Glutamatergic neuron (in vitro differentiated cells): ENCODE results near the gene PKD2. TPM values are rescaled to one million over a fixed set of nuclear protein-coding genes. Genes with fewer than 3 reads are reported as not detected.
A peak's percentile ranks its signal among the peaks of the same experiment; 100 is the strongest.

Experiments
- DNase-seq: peaks from one replicate; pipeline ENCODE4 v3.0.0; 2022
- H3K27ac Mint-ChIP-seq: one replicate; pipeline ENCODE4 v1.8.0; 2020; ENCODE audit warnings: mild to moderate bottlenecking, mixed read lengths, inconsistent platforms; ENCODE audit not compliant: unreplicated experiment
- H3K27me3 Mint-ChIP-seq: one replicate; pipeline ENCODE4 v1.8.0; 2020; ENCODE audit warnings: mild to moderate bottlenecking, moderate library complexity, mixed read lengths, inconsistent platforms; ENCODE audit not compliant: unreplicated experiment
- H3K36me3 Mint-ChIP-seq: one replicate; pipeline ENCODE4 v1.8.0; 2020; ENCODE audit warnings: mild to moderate bottlenecking, mixed read lengths, inconsistent platforms; ENCODE audit not compliant: unreplicated experiment
- H3K4me1 Mint-ChIP-seq: one replicate; pipeline ENCODE4 v1.8.0; 2020; ENCODE audit warnings: mild to moderate bottlenecking, low read depth, mixed read lengths, inconsistent platforms; ENCODE audit not compliant: unreplicated experiment
- H3K4me3 Mint-ChIP-seq: one replicate; pipeline ENCODE4 v1.8.0; 2020; ENCODE audit warnings: mild to moderate bottlenecking, mixed read lengths, inconsistent platforms; ENCODE audit not compliant: unreplicated experiment
- H3K9me3 Mint-ChIP-seq: one replicate; pipeline ENCODE4 v1.8.0; 2020; ENCODE audit warnings: mild to moderate bottlenecking, moderate library complexity, mixed read lengths, inconsistent platforms; ENCODE audit not compliant: unreplicated experiment
- CTCF ChIP-seq: fragments of 200-600 bp; sonication (generic); IDR thresholded peaks from one replicate; pipeline ENCODE4 v1.5.0; 2021; ENCODE audit not compliant: partially characterized antibody, unreplicated experiment
- total RNA-seq: library from RNA; stranded (reverse); fragmentation: NEBNext Ultra II Directional; extraction: Animal tissue kit (Norgen Biotek cat#: 25700); gene quantifications from one replicate; pipeline ENCODE4 v1.2.1, GENCODE V29; 2021; ENCODE audit not compliant: unreplicated experiment

PKD2 gene
- total RNA-seq, 1 donor from 2014 or later = 20.7 TPM

- DNase-seq = peak; percentile 76
- H3K4me1 Mint-ChIP-seq = peaks cover 11% of the 10 kb centered on the region
- H3K36me3 Mint-ChIP-seq = peaks cover 7% of the 10 kb centered on the region
- H3K27ac Mint-ChIP-seq = peak overlapping the region; percentile 91
- H3K9me3 Mint-ChIP-seq = peaks cover 14% of the 10 kb centered on the region
- no peak for TF ChIP-seq CTCF
- H3K27me3 Mint-ChIP-seq = peaks cover 10% of the 10 kb centered on the region
- peak overlapping the region; percentile 91 for H3K4me3 Mint-ChIP-seq
Measured at GRCh38 chr4:88008122-88008742, 797 bp downstream of the PKD2 start.

- Mint-ChIP-seq H3K4me1 (peaks cover 11% of the 10 kb centered on the region), H3K4me3 (peak overlapping the region; percentile 91), H3K9me3 (peaks cover 14% of the 10 kb centered on the region), H3K27me3 (peaks cover 10% of the 10 kb centered on the region), H3K36me3 (peaks cover 7% of the 10 kb centered on the region), H3K27ac (peak overlapping the region; percentile 91)
- no peak for TF ChIP-seq CTCF
- no peak for DNase-seq
Measured at GRCh38 chr4:88008743-88009171, 1.3 kb downstream of the PKD2 start.

GRCh38 chr4:88009871-88010270 is 2.4 kb downstream of the PKD2 start:
- H3K27me3 Mint-ChIP-seq = peaks cover 10% of the 10 kb centered on the region
- peaks cover 14% of the 10 kb centered on the region for H3K4me1 Mint-ChIP-seq
- TF ChIP-seq CTCF = no peak
- peaks cover 7% of the 10 kb centered on the region for H3K36me3 Mint-ChIP-seq
- no peak for DNase-seq
- no peak overlapping the region for H3K4me3 Mint-ChIP-seq
- H3K9me3 Mint-ChIP-seq = peaks cover 14% of the 10 kb centered on the region
- H3K27ac Mint-ChIP-seq = no peak overlapping the region

- Mint-ChIP-seq H3K27ac (no peak overlapping the region), H3K4me1 (peaks cover 14% of the 10 kb centered on the region), H3K27me3 (peaks cover 8% of the 10 kb centered on the region), H3K4me3 (no peak overlapping the region), H3K9me3 (peaks cover 14% of the 10 kb centered on the region), H3K36me3 (peaks cover 7% of the 10 kb centered on the region)
- no peak for DNase-seq
- TF ChIP-seq CTCF = no peak
Measured at GRCh38 chr4:88010966-88011365, 3.5 kb downstream of the PKD2 start.

- no peak for TF ChIP-seq CTCF
- peaks cover 7% of the 10 kb centered on the region for H3K9me3 Mint-ChIP-seq
- H3K4me1 Mint-ChIP-seq = peaks cover 14% of the 10 kb centered on the region
- H3K4me3 Mint-ChIP-seq = no peak overlapping the region
- no peak overlapping the region for H3K27ac Mint-ChIP-seq
- DNase-seq = no peak
- peaks cover 5% of the 10 kb centered on the region for H3K27me3 Mint-ChIP-seq
- H3K36me3 Mint-ChIP-seq = no peaks in the 10 kb centered on the region
Measured at GRCh38 chr4:88012647-88013046, 5.2 kb downstream of the PKD2 start.
